Fibroblast of pulmonary artery (primary cell): ENCODE results near the gene MET.
"Not testable (repeated sequence)": the region's sequence is repeated elsewhere in the genome, so short reads cannot be mapped to it uniquely, and the experiment has no call there.

ENCODE experiments used
- DNase-seq: peaks from one replicate; pipeline ENCODE4 v3.0.0-alpha.2; 2010; ENCODE audit warnings: low read depth
- H3K4me3 ChIP-seq: replicated peaks from 2 replicates; pipeline ENCODE4 v1.5.1; 2011; ENCODE audit warnings: low read depth, mild to moderate bottlenecking, control low read depth, low read length, moderate library complexity
- CTCF ChIP-seq: IDR thresholded peaks from 2 replicates; pipeline ENCODE4 v1.5.1; 2011; ENCODE audit warnings: mild to moderate bottlenecking, control low read depth, low read length, inconsistent platforms; ENCODE audit errors: missing control alignments

MET gene

DNA sequence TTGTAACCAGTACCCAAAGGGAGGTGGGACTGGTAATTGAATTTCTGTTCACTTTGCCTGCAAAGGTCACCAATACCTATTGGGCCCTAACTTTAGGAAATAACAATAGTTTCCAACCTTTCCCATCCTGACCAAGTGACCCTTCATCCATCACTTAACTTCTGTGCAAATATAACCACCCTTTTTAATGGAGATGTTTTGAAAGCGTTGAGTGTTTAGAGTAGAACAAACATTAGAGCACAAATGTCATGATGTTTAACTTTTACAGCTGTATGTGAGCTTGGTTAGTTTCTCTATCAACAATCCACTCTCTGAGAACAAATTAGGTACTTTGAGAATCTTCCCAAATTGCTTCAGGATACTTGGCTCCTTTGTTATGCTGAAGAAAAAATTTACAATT is 66.4 kb downstream of the MET start:
- no peak for DNase-seq
- no peak overlapping the region for H3K4me3 ChIP-seq
- TF ChIP-seq CTCF = no peak

DNA sequence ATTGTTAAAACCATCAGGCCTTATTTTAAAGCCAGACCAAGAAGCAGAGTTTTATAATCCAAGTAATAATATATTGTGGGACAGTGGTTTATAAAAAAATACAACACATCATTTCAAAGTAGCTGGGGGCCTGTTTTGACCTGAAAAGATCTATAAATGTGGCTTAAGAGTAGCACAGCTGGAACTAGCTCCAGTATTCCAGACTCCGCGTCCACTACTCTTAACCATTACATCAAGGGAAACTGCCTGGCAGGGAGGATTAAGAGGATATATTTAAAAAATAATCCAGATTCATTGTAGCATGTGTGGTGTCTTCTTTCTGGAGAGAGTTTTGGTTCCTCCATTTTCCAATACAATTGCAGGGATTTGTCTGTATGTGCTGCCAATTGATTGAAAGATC is 67.3 kb downstream of the MET start:
- no peak for TF ChIP-seq CTCF

DNA sequence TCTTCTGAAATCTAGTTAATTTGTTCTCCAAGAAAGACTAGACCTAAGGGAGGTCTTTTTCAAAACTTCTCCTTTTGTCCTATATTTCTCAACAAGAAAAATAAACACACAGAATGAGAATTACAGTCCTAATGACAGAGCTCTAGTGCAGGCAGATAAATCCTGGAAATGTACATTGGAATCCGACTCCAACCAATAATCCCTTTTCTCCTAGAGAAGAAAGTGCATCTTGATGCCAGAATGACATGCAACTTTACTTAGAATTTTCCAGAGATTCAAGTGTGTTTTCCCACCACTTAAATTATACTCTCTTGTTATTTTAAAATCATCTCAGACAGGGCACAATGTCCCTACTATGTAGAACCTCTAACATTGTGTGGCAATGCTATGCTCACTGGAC is 68.2 kb downstream of the MET start:
- DNase-seq = no peak
- TF ChIP-seq CTCF = no peak
- H3K4me3 ChIP-seq = no peak overlapping the region

More for the DNA sequence above, 67.3 kb downstream of the MET start:
- no peak for DNase-seq
- H3K4me3 ChIP-seq = no peak overlapping the region

DNA sequence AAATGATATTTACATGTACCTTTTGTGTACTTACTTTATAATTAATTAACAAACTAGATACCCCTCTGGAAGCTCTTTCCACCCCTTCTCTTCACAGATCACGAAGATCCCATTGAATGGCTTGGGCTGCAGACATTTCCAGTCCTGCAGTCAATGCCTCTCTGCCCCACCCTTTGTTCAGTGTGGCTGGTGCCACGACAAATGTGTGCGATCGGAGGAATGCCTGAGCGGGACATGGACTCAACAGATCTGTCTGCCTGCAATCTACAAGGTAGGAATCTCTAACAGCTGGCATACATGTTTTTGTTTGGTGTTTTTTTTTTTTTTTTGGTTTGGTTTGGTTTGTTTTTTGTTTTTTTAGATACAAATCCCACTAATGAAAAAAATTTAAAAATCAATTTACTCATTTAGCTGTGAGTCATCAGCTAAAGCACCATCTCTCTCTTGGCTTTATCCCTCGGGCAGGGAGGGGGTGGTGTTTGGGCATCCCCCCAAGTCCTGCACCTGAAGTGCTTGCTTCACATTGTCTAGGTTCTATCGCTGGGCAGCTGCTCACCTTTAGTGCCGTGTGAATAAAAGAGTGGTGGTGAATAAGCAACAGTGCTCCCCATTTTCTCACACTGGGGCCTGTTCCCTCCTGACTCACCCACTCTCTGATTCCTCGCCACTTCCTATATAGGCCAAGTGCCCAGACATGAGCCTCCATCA is 68.9 kb downstream of the MET start:
- no peak for DNase-seq

GRCh38 chr7:116741625-116742316 is 69.8 kb downstream of the MET start:
- no peak overlapping the region for H3K4me3 ChIP-seq
- TF ChIP-seq CTCF = no peak
- DNase-seq = no peak

More for the DNA sequence above, 68.9 kb downstream of the MET start:
- H3K4me3 ChIP-seq = no peak overlapping the region
- no peak for TF ChIP-seq CTCF

DNA sequence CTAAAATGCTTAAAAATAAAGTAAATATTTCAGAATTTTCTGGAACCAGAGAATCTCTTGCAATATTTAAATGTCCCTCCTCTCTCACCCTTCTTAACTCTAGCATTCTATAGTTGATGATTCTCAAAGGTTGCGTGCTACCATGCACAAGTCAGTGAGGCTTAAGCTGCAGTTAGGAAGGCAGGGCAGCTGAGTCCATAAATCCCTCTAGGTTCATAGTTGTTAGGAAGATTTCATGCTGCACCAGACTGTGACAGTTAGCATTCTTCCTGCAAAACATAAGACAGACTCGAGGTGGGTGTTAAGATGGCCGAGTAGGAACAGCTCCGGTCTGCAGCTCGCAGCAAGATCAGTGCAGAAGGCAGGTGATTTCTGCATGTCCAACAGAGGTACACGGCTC is 70.6 kb downstream of the MET start:
- TF ChIP-seq CTCF = no peak
- DNase-seq = no peak
- H3K4me3 ChIP-seq = no peak overlapping the region

GRCh38 chr7:116743835-116744234 is 71.8 kb downstream of the MET start:
- not testable (repeated sequence) for H3K4me3 ChIP-seq, DNase-seq

DNA sequence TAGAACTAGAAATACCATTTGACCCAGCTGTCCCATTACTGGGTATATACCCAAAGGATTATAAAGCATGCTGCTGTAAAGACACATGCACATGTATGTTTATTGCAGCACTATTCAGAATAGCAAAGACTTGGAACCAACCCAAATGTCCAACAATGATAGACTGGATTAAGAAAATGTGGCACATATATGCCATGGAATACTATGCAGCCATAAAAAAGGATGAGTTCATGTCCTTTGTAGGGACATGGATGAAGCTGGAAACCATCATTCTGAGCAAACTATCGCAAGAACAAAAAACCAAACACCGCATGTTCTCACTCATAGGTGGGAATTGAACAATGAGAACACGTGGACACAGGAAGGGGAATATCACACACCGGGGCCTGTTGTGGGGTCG is 74.4 kb downstream of the MET start:
- not testable (repeated sequence) for H3K4me3 ChIP-seq, DNase-seq

GRCh38 chr7:116751070-116751469 is 79.1 kb downstream of the MET start:
- H3K4me3 ChIP-seq, DNase-seq: not testable (repeated sequence)
